Naive thymus-derived CD8-positive, alpha-beta T cell (primary cell): ENCODE data around the gene SCYGR3. TPM values are rescaled to one million over a fixed set of nuclear protein-coding genes. Genes with fewer than 3 reads are reported as not detected.
"Not testable (repeated sequence)": the region's sequence is repeated elsewhere in the genome, so short reads cannot be mapped to it uniquely, and the experiment has no call there.

Experiments
- ATAC-seq, 2 donors: fragments of 150-1000 bp; cut with Tn5 transposase in 1 of 2; sonication (Bioruptor Pico), chemical (Tn5 transposase) in 1 of 2; 1 replicate in 1 of 2; 2 replicates in 1 of 2; pipeline ENCODE4 v1.10.0; 2021; ENCODE audit warnings: mild to moderate bottlenecking in 2 of 2, moderate library complexity in 2 of 2
- POLR2A ChIA-PET: fragments of 350-600 bp; sonication (Branson Sonifier 250); formaldehyde crosslinking; loops from one replicate; lab custom pipeline; 2021; ENCODE audit warnings: antibody characterized with exemption; lab: Charles Lee
- DNase-seq, 10 donors: peaks; one replicate each; pipeline versions ENCODE4 v3.0.0 to v3.0.0-alpha.2; 2020 to 2022
- H3K27ac Mint-ChIP-seq, 10 donors: one replicate each; pipeline ENCODE4 v1.8.0; 2020 to 2022; ENCODE audit warnings: mild to moderate bottlenecking in 10 of 10, mixed read lengths in 10 of 10, moderate library complexity in 4 of 10, inconsistent platforms in 1 of 10
- H3K27me3 Mint-ChIP-seq, 5 donors: one replicate each; pipeline ENCODE4 v1.8.0; 2021 to 2022; ENCODE audit warnings: mixed read lengths in 5 of 5
- H3K36me3 Mint-ChIP-seq, 3 donors: one replicate each; pipeline ENCODE4 v1.8.0; 2020 to 2022; ENCODE audit warnings: mixed read lengths in 3 of 3, mild to moderate bottlenecking in 2 of 3, inconsistent platforms in 1 of 3
- H3K4me1 Mint-ChIP-seq, 4 donors: one replicate each; pipeline ENCODE4 v1.8.0; 2021 to 2022; ENCODE audit warnings: mixed read lengths in 4 of 4
- H3K4me3 Mint-ChIP-seq, 10 donors: one replicate each; pipeline ENCODE4 v1.8.0; 2020 to 2022; ENCODE audit warnings: mild to moderate bottlenecking in 10 of 10, mixed read lengths in 10 of 10, moderate library complexity in 6 of 10, inconsistent platforms in 1 of 10
- H3K9me3 Mint-ChIP-seq, 9 donors: one replicate each; pipeline ENCODE4 v1.8.0; 2020 to 2022; ENCODE audit warnings: mixed read lengths in 9 of 9, mild to moderate bottlenecking in 3 of 9, inconsistent platforms in 1 of 9, moderate library complexity in 1 of 9
- polyA plus RNA-seq, 3 donors: library from polyadenylated mRNA; unstranded; fragments of 300-500 nt; fragmentation: Illumina TruSeq; gene quantifications; one replicate each; pipeline ENCODE4 v1.2.3, GENCODE V29; 2021
- total RNA-seq, 8 experiments: library from RNA in 2 of 8; stranded (reverse) in 2 of 8; gene quantifications; one replicate each; pipeline ENCODE4 v1.2.3 and lab custom pipeline; 2021 to 2026

SCYGR3 gene
- total and polyA plus RNA-seq, 5 experiments from 2014 or later, result not detected

GRCh38 chr2:227608561-227609338 lies 5.9 kb downstream of the SCYGR3 start:
- Mint-ChIP-seq H3K36me3 (no peaks in the 10 kb centered on the region), H3K9me3 (no peaks in the 10 kb centered on the region), H3K4me1 (peaks cover 6 to 17% (median 13%) of the 10 kb centered on the region in 4 donors), H3K4me3 (peak overlapping the region in 1 of 10 donors; percentile 2), H3K27me3 (peaks cover 19 to 43% (median 35%) of the 10 kb centered on the region in 5 donors), H3K27ac (peak overlapping the region in 2 of 10 donors; percentile 55 to 83)
- POLR2A ChIA-PET, result interaction anchor here (0.7 kb wide), 1 partner anchor 553 kb away, joined by 6 read pairs; no protein-coding TSS in a partner anchor
- DNase-seq (peak in 5 of 10 donors; percentile 9 to 41 (median 22)), ATAC-seq (peak in 1 of 2 donors; percentile 67)

GRCh38 chr2:227607941-227608340 lies 6.7 kb downstream of the SCYGR3 start:
- Mint-ChIP-seq H3K27ac (no peak overlapping the region), H3K36me3 (no peaks in the 10 kb centered on the region), H3K4me1 (peaks cover 6 to 17% (median 13%) of the 10 kb centered on the region in 4 donors), H3K4me3 (no peak overlapping the region), H3K27me3 (peaks cover 20 to 47% (median 37%) of the 10 kb centered on the region in 5 donors), H3K9me3 (no peaks in the 10 kb centered on the region)
- ATAC-seq (no peak), DNase-seq (no peak)
- POLR2A ChIA-PET, result no interaction called here

GRCh38 chr2:227606476-227606875 lies 8.2 kb downstream of the SCYGR3 start:
- Mint-ChIP-seq H3K27ac (no peak overlapping the region), H3K36me3 (no peaks in the 10 kb centered on the region), H3K4me1 (peaks cover 6 to 17% (median 13%) of the 10 kb centered on the region in 4 donors), H3K4me3 (no peak overlapping the region), H3K27me3 (peaks cover 12 to 47% (median 31%) of the 10 kb centered on the region in 5 donors), H3K9me3 (no peaks in the 10 kb centered on the region)
- DNase-seq, result no peak
- ATAC-seq, result no peak
- POLR2A ChIA-PET, result no interaction called here

GRCh38 chr2:227602358-227602757 lies 12.3 kb downstream of the SCYGR3 start:
- ATAC-seq, result no peak
- POLR2A ChIA-PET, result no interaction called here

GRCh38 chr2:227598835-227599503 lies 15.7 kb downstream of the SCYGR3 start, which contains the start of gene SCYGR2:
Gene SCYGR2 (plus strand): TSS chr2:227598893. CDS start chr2:227598893, 0 bp downstream.
- H3K27me3 Mint-ChIP-seq, result peaks cover 25 to 59% (median 29%) of the 10 kb centered on the region in 5 donors
- H3K27ac Mint-ChIP-seq, POLR2A ChIA-PET, ATAC-seq, H3K36me3 Mint-ChIP-seq, H3K9me3 Mint-ChIP-seq, DNase-seq, H3K4me3 Mint-ChIP-seq, H3K4me1 Mint-ChIP-seq: not testable (repeated sequence)

More at GRCh38 chr2:227602358-227602757, 12.3 kb downstream of the SCYGR3 start:
- peaks cover 15 to 54% (median 32%) of the 10 kb centered on the region in 5 donors for H3K27me3 Mint-ChIP-seq
- peaks cover 0 to 4% (median 0%) of the 10 kb centered on the region in 3 donors for H3K36me3 Mint-ChIP-seq
- no peaks in the 10 kb centered on the region for H3K9me3 Mint-ChIP-seq
- no peaks in the 10 kb centered on the region for H3K4me1 Mint-ChIP-seq
- no peak overlapping the region for H3K27ac Mint-ChIP-seq
- H3K4me3 Mint-ChIP-seq, result no peak overlapping the region
- no peak for DNase-seq

GRCh38 chr2:227597998-227598397 lies 16.6 kb downstream of the SCYGR3 start:
- peaks cover 0 to 4% (median 0%) of the 10 kb centered on the region in 3 donors for H3K36me3 Mint-ChIP-seq
- no peaks in the 10 kb centered on the region for H3K9me3 Mint-ChIP-seq
- no peaks in the 10 kb centered on the region for H3K4me1 Mint-ChIP-seq
- no peak for DNase-seq
- H3K27me3 Mint-ChIP-seq, result peaks cover 26 to 55% (median 30%) of the 10 kb centered on the region in 5 donors
- ATAC-seq, result no peak
- POLR2A ChIA-PET, result no interaction called here
- no peak overlapping the region for H3K27ac Mint-ChIP-seq
- H3K4me3 Mint-ChIP-seq, result no peak overlapping the region

- DNase-seq, result no peak
- H3K27me3 Mint-ChIP-seq, result peaks cover 27 to 45% (median 33%) of the 10 kb centered on the region in 5 donors
- no peak for ATAC-seq
- H3K9me3 Mint-ChIP-seq, result no peaks in the 10 kb centered on the region
- POLR2A ChIA-PET, result no interaction called here
- H3K4me3 Mint-ChIP-seq, result no peak overlapping the region
- H3K36me3 Mint-ChIP-seq, result peaks cover 0 to 4% (median 0%) of the 10 kb centered on the region in 3 donors
- H3K4me1 Mint-ChIP-seq, result no peaks in the 10 kb centered on the region
- H3K27ac Mint-ChIP-seq, result no peak overlapping the region
Observed at GRCh38 chr2:227597036-227597435, 17.6 kb downstream of the SCYGR3 start.

GRCh38 chr2:227595797-227596196 lies 18.8 kb downstream of the SCYGR3 start:
- no peak for ATAC-seq
- Mint-ChIP-seq H3K27ac (no peak overlapping the region), H3K9me3 (peaks cover 0 to 2% (median 0%) of the 10 kb centered on the region in 9 donors)

GRCh38 chr2:227592694-227593387 lies 21.8 kb downstream of the SCYGR3 start:
- Mint-ChIP-seq H3K27ac (no peak overlapping the region), H3K4me3 (no peak overlapping the region), H3K27me3 (peaks cover 26 to 41% (median 36%) of the 10 kb centered on the region in 5 donors), H3K9me3 (peaks cover 0 to 14% (median 4%) of the 10 kb centered on the region in 9 donors), H3K4me1 (no peaks in the 10 kb centered on the region), H3K36me3 (peaks cover 0 to 6% (median 0%) of the 10 kb centered on the region in 3 donors)
- ATAC-seq (no peak), DNase-seq (no peak)
- POLR2A ChIA-PET, result no interaction called here

More at GRCh38 chr2:227595797-227596196, 18.8 kb downstream of the SCYGR3 start:
- POLR2A ChIA-PET, result no interaction called here
- no peak for DNase-seq
- H3K4me1 Mint-ChIP-seq, result no peaks in the 10 kb centered on the region
- peaks cover 28 to 41% (median 34%) of the 10 kb centered on the region in 5 donors for H3K27me3 Mint-ChIP-seq
- H3K4me3 Mint-ChIP-seq, result no peak overlapping the region
- peaks cover 0 to 4% (median 0%) of the 10 kb centered on the region in 3 donors for H3K36me3 Mint-ChIP-seq

GRCh38 chr2:227582369-227582768 lies 32.3 kb downstream of the SCYGR3 start:
- Mint-ChIP-seq H3K9me3 (peaks cover 0 to 27% (median 14%) of the 10 kb centered on the region in 9 donors), H3K27me3 (peaks cover 17 to 52% (median 36%) of the 10 kb centered on the region in 5 donors), H3K4me3 (no peak overlapping the region), H3K4me1 (no peaks in the 10 kb centered on the region), H3K36me3 (peaks cover 6 to 21% (median 10%) of the 10 kb centered on the region in 3 donors), H3K27ac (no peak overlapping the region)
- ATAC-seq (no peak), DNase-seq (no peak)
- POLR2A ChIA-PET, result no interaction called here

- Mint-ChIP-seq H3K27ac (no peak overlapping the region), H3K27me3 (peaks cover 19 to 50% (median 38%) of the 10 kb centered on the region in 5 donors), H3K4me3 (no peak overlapping the region), H3K36me3 (peaks cover 6 to 20% (median 10%) of the 10 kb centered on the region in 3 donors), H3K4me1 (peaks cover 0 to 2% (median 0%) of the 10 kb centered on the region in 4 donors), H3K9me3 (peaks cover 0 to 27% (median 14%) of the 10 kb centered on the region in 9 donors)
- ATAC-seq, result no peak
- POLR2A ChIA-PET, result no interaction called here
- no peak for DNase-seq
Observed at GRCh38 chr2:227579791-227580190, 34.8 kb downstream of the SCYGR3 start.

- DNase-seq (no peak), ATAC-seq (no peak)
- Mint-ChIP-seq H3K9me3 (peaks cover 0 to 25% (median 13%) of the 10 kb centered on the region in 9 donors), H3K27ac (peak overlapping the region in 1 of 10 donors; percentile 40), H3K4me1 (peaks cover 0 to 2% (median 0%) of the 10 kb centered on the region in 4 donors), H3K27me3 (peaks cover 19 to 38% (median 31%) of the 10 kb centered on the region in 5 donors), H3K4me3 (no peak overlapping the region), H3K36me3 (peaks cover 6 to 13% (median 10%) of the 10 kb centered on the region in 3 donors)
- POLR2A ChIA-PET, result no interaction called here
Observed at GRCh38 chr2:227578642-227579041, 36.0 kb downstream of the SCYGR3 start.
